Measurements from ENCODE around the gene SEMA3B.

Gene SEMA3B

GRCh38 chr3:50272911-50273688 lies 4.2 kb downstream of the SEMA3B start (continued):
- TF ChIP-seq YY1 (tag by site-specific recombination; IDR thresholded peaks at IDR 0.05) (no peak), MZF1 (tag by site-specific recombination; IDR thresholded peaks at IDR 0.05; ENCODE audit: borderline replicate concordance) (no peak), ZNF394 (tag by site-specific recombination; IDR thresholded peaks at IDR 0.05; ENCODE audit: borderline replicate concordance) (0 out of 2 replicates have a peak, but pooled peaks have one; percentile 12), ZBTB1 (tag by site-specific recombination; IDR thresholded peaks at IDR 0.05) (no peak), PRDM10 (tag by site-specific recombination; IDR thresholded peaks at IDR 0.05) (no peak), ZNF248 (tag by site-specific recombination; IDR thresholded peaks at IDR 0.05) (no peak), KLF8 (tag by site-specific recombination; IDR thresholded peaks at IDR 0.05) (peak; percentile 46; the same call in 1 of the 2 replicates), ZNF701 (tag by site-specific recombination; IDR thresholded peaks at IDR 0.05) (no peak), REPIN1 (tag by site-specific recombination; IDR thresholded peaks at IDR 0.05; ENCODE audit: low read depth) (no peak), KLF7 (tag by site-specific recombination; IDR thresholded peaks at IDR 0.05; ENCODE audit: borderline replicate concordance) (no peak), HIC1 (tag by site-specific recombination; IDR thresholded peaks at IDR 0.05) (peak; percentile 8; the same call in 1 of the 2 replicates), ZNF366 (tag by site-specific recombination; conservative IDR thresholded peaks at IDR 0.05) (no peak), ZSCAN23 (tag by site-specific recombination; IDR thresholded peaks at IDR 0.05) (no peak), GLI2 (tag by site-specific recombination; IDR thresholded peaks at IDR 0.05; ENCODE audit: borderline replicate concordance, low read depth) (no peak), EGR2 (tag by site-specific recombination; IDR thresholded peaks at IDR 0.05; ENCODE audit: low read depth) (peak; percentile 61), ZNF174 (tag by site-specific recombination; IDR thresholded peaks at IDR 0.05) (no peak)
- TF ChIP-seq, protein P1, sequence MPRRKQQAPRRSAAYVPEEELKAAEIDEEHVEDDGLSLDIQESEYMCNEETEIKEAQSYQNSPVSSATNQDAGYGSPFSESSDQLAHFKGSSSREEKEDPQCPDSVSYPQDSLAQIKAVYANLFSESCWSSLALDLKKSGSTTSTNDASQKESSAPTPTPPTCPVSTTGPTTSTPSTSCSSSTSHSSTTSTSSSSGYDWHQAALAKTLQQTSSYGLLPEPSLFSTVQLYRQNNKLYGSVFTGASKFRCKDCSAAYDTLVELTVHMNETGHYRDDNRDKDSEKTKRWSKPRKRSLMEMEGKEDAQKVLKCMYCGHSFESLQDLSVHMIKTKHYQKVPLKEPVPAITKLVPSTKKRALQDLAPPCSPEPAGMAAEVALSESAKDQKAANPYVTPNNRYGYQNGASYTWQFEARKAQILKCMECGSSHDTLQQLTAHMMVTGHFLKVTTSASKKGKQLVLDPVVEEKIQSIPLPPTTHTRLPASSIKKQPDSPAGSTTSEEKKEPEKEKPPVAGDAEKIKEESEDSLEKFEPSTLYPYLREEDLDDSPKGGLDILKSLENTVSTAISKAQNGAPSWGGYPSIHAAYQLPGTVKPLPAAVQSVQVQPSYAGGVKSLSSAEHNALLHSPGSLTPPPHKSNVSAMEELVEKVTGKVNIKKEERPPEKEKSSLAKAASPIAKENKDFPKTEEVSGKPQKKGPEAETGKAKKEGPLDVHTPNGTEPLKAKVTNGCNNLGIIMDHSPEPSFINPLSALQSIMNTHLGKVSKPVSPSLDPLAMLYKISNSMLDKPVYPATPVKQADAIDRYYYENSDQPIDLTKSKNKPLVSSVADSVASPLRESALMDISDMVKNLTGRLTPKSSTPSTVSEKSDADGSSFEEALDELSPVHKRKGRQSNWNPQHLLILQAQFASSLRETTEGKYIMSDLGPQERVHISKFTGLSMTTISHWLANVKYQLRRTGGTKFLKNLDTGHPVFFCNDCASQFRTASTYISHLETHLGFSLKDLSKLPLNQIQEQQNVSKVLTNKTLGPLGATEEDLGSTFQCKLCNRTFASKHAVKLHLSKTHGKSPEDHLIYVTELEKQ (tag by site-specific recombination; IDR thresholded peaks at IDR 0.05; ENCODE audit: borderline replicate concordance): no peak
- TF ChIP-seq, protein P2, sequence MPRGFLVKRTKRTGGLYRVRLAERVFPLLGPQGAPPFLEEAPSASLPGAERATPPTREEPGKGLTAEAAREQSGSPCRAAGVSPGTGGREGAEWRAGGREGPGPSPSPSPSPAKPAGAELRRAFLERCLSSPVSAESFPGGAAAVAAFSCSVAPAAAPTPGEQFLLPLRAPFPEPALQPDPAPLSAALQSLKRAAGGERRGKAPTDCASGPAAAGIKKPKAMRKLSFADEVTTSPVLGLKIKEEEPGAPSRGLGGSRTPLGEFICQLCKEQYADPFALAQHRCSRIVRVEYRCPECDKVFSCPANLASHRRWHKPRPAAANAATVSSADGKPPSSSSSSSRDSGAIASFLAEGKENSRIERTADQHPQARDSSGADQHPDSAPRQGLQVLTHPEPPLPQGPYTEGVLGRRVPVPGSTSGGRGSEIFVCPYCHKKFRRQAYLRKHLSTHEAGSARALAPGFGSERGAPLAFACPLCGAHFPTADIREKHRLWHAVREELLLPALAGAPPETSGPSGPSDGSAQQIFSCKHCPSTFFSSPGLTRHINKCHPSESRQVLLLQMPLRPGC (tag by site-specific recombination; IDR thresholded peaks at IDR 0.05): no peak
- TF ChIP-seq, protein P3, sequence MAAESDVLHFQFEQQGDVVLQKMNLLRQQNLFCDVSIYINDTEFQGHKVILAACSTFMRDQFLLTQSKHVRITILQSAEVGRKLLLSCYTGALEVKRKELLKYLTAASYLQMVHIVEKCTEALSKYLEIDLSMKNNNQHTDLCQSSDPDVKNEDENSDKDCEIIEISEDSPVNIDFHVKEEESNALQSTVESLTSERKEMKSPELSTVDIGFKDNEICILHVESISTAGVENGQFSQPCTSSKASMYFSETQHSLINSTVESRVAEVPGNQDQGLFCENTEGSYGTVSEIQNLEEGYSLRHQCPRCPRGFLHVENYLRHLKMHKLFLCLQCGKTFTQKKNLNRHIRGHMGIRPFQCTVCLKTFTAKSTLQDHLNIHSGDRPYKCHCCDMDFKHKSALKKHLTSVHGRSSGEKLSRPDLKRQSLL (tag by site-specific recombination; IDR thresholded peaks at IDR 0.05): no peak
- TF ChIP-seq, protein P4, sequence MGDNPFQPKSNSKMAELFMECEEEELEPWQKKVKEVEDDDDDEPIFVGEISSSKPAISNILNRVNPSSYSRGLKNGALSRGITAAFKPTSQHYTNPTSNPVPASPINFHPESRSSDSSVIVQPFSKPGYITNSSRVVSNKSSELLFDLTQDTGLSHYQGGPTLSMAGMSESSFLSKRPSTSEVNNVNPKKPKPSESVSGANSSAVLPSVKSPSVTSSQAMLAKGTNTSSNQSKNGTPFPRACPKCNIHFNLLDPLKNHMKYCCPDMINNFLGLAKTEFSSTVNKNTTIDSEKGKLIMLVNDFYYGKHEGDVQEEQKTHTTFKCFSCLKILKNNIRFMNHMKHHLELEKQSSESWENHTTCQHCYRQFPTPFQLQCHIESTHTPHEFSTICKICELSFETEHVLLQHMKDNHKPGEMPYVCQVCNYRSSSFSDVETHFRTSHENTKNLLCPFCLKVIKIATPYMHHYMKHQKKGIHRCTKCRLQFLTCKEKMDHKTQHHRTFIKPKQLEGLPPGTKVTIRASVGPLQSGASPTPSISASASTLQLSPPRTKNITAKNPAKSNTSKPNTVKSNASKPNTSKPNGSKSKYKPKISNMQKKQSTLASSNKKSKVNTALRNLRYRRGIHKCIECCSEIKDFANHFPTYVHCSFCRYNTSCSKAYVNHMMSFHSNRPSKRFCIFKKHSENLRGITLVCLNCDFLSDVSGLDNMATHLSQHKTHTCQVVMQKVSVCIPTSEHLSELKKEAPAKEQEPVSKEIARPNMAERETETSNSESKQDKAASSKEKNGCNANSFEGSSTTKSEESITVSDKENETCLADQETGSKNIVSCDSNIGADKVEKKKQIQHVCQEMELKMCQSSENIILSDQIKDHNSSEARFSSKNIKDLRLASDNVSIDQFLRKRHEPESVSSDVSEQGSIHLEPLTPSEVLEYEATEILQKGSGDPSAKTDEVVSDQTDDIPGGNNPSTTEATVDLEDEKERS (tag by site-specific recombination; IDR thresholded peaks at IDR 0.05): no peak
- TF ChIP-seq, protein P5, sequence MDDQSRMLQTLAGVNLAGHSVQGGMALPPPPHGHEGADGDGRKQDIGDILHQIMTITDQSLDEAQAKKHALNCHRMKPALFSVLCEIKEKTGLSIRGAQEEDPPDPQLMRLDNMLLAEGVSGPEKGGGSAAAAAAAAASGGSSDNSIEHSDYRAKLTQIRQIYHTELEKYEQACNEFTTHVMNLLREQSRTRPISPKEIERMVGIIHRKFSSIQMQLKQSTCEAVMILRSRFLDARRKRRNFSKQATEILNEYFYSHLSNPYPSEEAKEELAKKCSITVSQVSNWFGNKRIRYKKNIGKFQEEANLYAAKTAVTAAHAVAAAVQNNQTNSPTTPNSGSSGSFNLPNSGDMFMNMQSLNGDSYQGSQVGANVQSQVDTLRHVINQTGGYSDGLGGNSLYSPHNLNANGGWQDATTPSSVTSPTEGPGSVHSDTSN (CRISPR knock-in tag; IDR thresholded peaks at IDR 0.05): no peak
